SU-DHL-6 (cell line): ENCODE results near the gene EIF3K.

Source experiments
- H2AFZ ChIP-seq: fragments of 200-600 bp; sonication (generic); 2 replicates; pipeline ENCODE4 v1.6.1; 2014; ENCODE audit warnings: low read depth, mild to moderate bottlenecking, moderate library complexity, mixed read lengths, antibody characterized with exemption, low read length; ENCODE audit not compliant: severe bottlenecking
- H3F3A ChIP-seq: fragments of 200-600 bp; shearing (Covaris generic); 2 replicates; pipeline ENCODE4 v1.6.0; 2016; ENCODE audit warnings: antibody characterized with exemption, mild to moderate bottlenecking; ENCODE audit not compliant: insufficient read depth
- H3K27ac ChIP-seq: fragments of 200-600 bp; sonication (generic); 2 replicates; pipeline ENCODE4 v1.5.1; 2016; ENCODE audit warnings: low read depth, mild to moderate bottlenecking, low read length, moderate library complexity, mixed read lengths
- H3K27me3 ChIP-seq: fragments of 200-600 bp; sonication (generic), shearing (Covaris generic); 2 replicates; pipeline ENCODE4 v1.6.0; 2014; ENCODE audit warnings: mild to moderate bottlenecking, low read length
- H3K36me3 ChIP-seq: fragments of 200-600 bp; sonication (generic); 2 replicates; pipeline ENCODE4 v1.6.1; 2014; ENCODE audit warnings: mild to moderate bottlenecking, low read length, mixed read lengths
- H3K4me2 ChIP-seq: fragments of 300-600, 200-600 bp; shearing (Covaris generic), sonication (generic); 2 replicates; pipeline ENCODE4 v1.6.0; 2014; ENCODE audit warnings: low read length, low read depth, mild to moderate bottlenecking; ENCODE audit not compliant: poor library complexity, severe bottlenecking
- H3K4me3 ChIP-seq: fragments of 200-600 bp; sonication (generic); 2 replicates; pipeline ENCODE4 v1.5.1; 2014; ENCODE audit warnings: antibody characterized with exemption, low read length, mild to moderate bottlenecking, mixed read lengths; ENCODE audit not compliant: insufficient read depth, poor library complexity, severe bottlenecking
- H3K79me2 ChIP-seq: fragments of 200-600 bp; sonication (generic); 2 replicates; pipeline ENCODE4 v1.6.1; 2014; ENCODE audit warnings: mild to moderate bottlenecking, low read length, moderate library complexity; ENCODE audit not compliant: insufficient read depth
- H3K9ac ChIP-seq: fragments of 200-600 bp; sonication (generic); 2 replicates; pipeline ENCODE4 v1.7.0; 2014; ENCODE audit warnings: mild to moderate bottlenecking, low read length
- H3K9me2 ChIP-seq: fragments of 200-600 bp; sonication (generic); replicated peaks from 2 replicates; pipeline ENCODE4 v1.6.1; 2014; ENCODE audit warnings: low read length; ENCODE audit not compliant: insufficient read depth
- H3K9me3 ChIP-seq: fragments of 200-600 bp; sonication (generic); 2 replicates; pipeline ENCODE4 v1.6.1; 2014; ENCODE audit warnings: low read length, mixed read lengths; ENCODE audit not compliant: insufficient read depth
- H4K20me1 ChIP-seq: fragments of 200-600 bp; sonication (generic); 2 replicates; pipeline ENCODE4 v1.6.1; 2014; ENCODE audit warnings: low read depth, mild to moderate bottlenecking, antibody characterized with exemption, low read length, moderate library complexity, mixed read lengths
- CTCF ChIP-seq: fragments of 200-600 bp; sonication (generic); IDR thresholded peaks from one replicate; pipeline ENCODE4 v1.5.1; 2017; ENCODE audit warnings: antibody characterized with exemption, mild to moderate bottlenecking, low read length, moderate library complexity; ENCODE audit not compliant: insufficient read depth, poor library complexity, severe bottlenecking
- EZH2phosphoT487 ChIP-seq: fragments of 200-600 bp; sonication (generic), shearing (Covaris generic); conservative IDR thresholded peaks from 2 replicates; pipeline ENCODE4 v1.6.1; 2018; ENCODE audit warnings: mild to moderate bottlenecking, antibody characterized with exemption, low read length, moderate library complexity, mixed read lengths

The EIF3K gene

GRCh38 chr19:38682872-38683392, 63.9 kb downstream of the EIF3K start:
- TF ChIP-seq EZH2phosphoT487 = no peak
- TF ChIP-seq CTCF = no peak
- H3K9me3 ChIP-seq = no peaks in the 10 kb centered on the region
- no peaks in the 10 kb centered on the region for H3K9me2 ChIP-seq
- no peak overlapping the region for H3K4me2 ChIP-seq
- H2AFZ ChIP-seq = no peak overlapping the region
- peaks cover 92% of the 10 kb centered on the region for H3K79me2 ChIP-seq
- no peak overlapping the region for H3K27ac ChIP-seq
- no peak overlapping the region for H3K9ac ChIP-seq
- no peaks in the 10 kb centered on the region for H3K36me3 ChIP-seq
- H3K4me3 ChIP-seq = no peak overlapping the region
- no peaks in the 10 kb centered on the region for H3F3A ChIP-seq
- no peaks in the 10 kb centered on the region for H3K27me3 ChIP-seq
- H4K20me1 ChIP-seq = no peaks in the 10 kb centered on the region; the same call in 1 of the 2 replicates

- Histone ChIP-seq H3K27ac (no peak overlapping the region), H3K27me3 (no peaks in the 10 kb centered on the region), H3K79me2 (peaks cover 92% of the 10 kb centered on the region), H3K9me2 (no peaks in the 10 kb centered on the region), H3K9me3 (no peaks in the 10 kb centered on the region), H2AFZ (no peak overlapping the region), H3K4me2 (no peak overlapping the region), H3K4me3 (no peak overlapping the region), H3K9ac (no peak overlapping the region), H3K36me3 (no peaks in the 10 kb centered on the region), H4K20me1 (no peaks in the 10 kb centered on the region; the same call in 1 of the 2 replicates), H3F3A (no peaks in the 10 kb centered on the region)
- TF ChIP-seq EZH2phosphoT487 (no peak), CTCF (no peak)
Measured at GRCh38 chr19:38683393-38684077, 64.5 kb downstream of the EIF3K start.

- Histone ChIP-seq H3K9ac (no peak overlapping the region), H4K20me1 (peaks cover 4% of the 10 kb centered on the region), H3K4me3 (no peak overlapping the region), H3F3A (no peaks in the 10 kb centered on the region), H3K9me3 (no peaks in the 10 kb centered on the region), H3K27me3 (no peaks in the 10 kb centered on the region), H3K79me2 (peaks cover 92% of the 10 kb centered on the region), H3K36me3 (no peaks in the 10 kb centered on the region), H3K27ac (no peak overlapping the region), H2AFZ (no peak overlapping the region), H3K4me2 (no peak overlapping the region), H3K9me2 (no peaks in the 10 kb centered on the region)
- no peak for TF ChIP-seq CTCF
- no peak for TF ChIP-seq EZH2phosphoT487
Measured at GRCh38 chr19:38684078-38684861, 65.3 kb downstream of the EIF3K start.
